Ovary (tissue), 9 donors: ENCODE results near the gene SSPN. TPM values are rescaled to one million over a fixed set of nuclear protein-coding genes. Genes with fewer than 3 reads are reported as not detected.

ENCODE experiments used
- DNase-seq, 5 donors: peaks; one replicate each; pipeline ENCODE4 v3.0.0-alpha.2; 2019 to 2020
- H3K27ac ChIP-seq, 2 donors: fragments of 200-600 bp; one replicate each; pipeline versions ENCODE4 v1.5.1 to v1.8.0; 2019 to 2022
- H3K27me3 ChIP-seq: fragments of 200-600 bp; one replicate; pipeline ENCODE4 v1.8.0; 2022
- H3K36me3 ChIP-seq: fragments of 200-600 bp; sonication (generic); one replicate; pipeline ENCODE4 v1.5.1; 2019
- H3K4me1 ChIP-seq: one replicate; pipeline ENCODE4 v1.8.1; 2013; ENCODE audit warnings: mild to moderate bottlenecking, moderate library complexity; ENCODE audit not compliant: insufficient read depth
- H3K4me3 ChIP-seq: fragments of 200-600 bp; sonication (generic); one replicate; pipeline ENCODE4 v1.5.1; 2017
- H3K9me3 ChIP-seq, 2 donors: fragments of 200-600 bp in 1 of 2; sonication (generic) in 1 of 2; one replicate each; pipeline versions ENCODE4 v1.5.1 to v1.8.1; 2013 to 2019; ENCODE audit warnings: mild to moderate bottlenecking in 1 of 2, moderate library complexity in 1 of 2
- EP300 ChIP-seq: sonication (generic); formaldehyde crosslinking; IDR thresholded peaks from one replicate; pipeline ENCODE4 v1.6.1; 2017; ENCODE audit warnings: antibody characterized with exemption
- POLR2A ChIP-seq: fragments of 450-650 bp; IDR thresholded peaks from one replicate; pipeline ENCODE4 v1.6.1; 2017; ENCODE audit warnings: antibody characterized with exemption, mild to moderate bottlenecking, moderate library complexity
- WGBS, 3 donors: extraction: QIAGEN DNeasy Blood & Tissue Kit in 1 of 3; methylation state at CpG; one replicate each; pipeline versions ENCODE4 v1.1.5 to v1.1.7; 2013 to 2017; 5-methylcytosine and 5-hydroxymethylcytosine counted together
- intact Hi-C, 4 donors: fragments of 100-400 bp; cut with DNase I; formaldehyde crosslinking; loops; one replicate each; pipeline versions ENCODE4 v1.11.0 to v1.15.1; 2022 to 2023
- polyA plus RNA-seq, 2 donors: library from polyadenylated mRNA; stranded (reverse); fragments of 200-250 nt in 1 of 2; fragments of 350-450 nt in 1 of 2; fragmentation: Illumina TruSeq in 1 of 2; extraction: RNeasy Lipid Tissue Mini Kit (QIAGEN cat#74804) in 1 of 2; gene quantifications; one replicate each; pipeline ENCODE4 v1.2.3, GENCODE V29; 2013 to 2014
- total RNA-seq, 7 donors: library from RNA; depleted of rRNA in 2 of 7; stranded (reverse); fragments of >200 nt in 2 of 7; fragmentation: NEBNext Ultra II Directional in 3 of 7; extraction: Animal tissue kit (Norgen Biotek cat#: 25700) in 3 of 7; gene quantifications; one replicate each; pipeline versions ENCODE4 v1.1.0 to v1.2.4, GENCODE V29; 2016 to 2023
- TF ChIP-seq, protein P1 (sequence below), 3 donors: fragments of 450-650 bp in 2 of 3; fragments of 200-600 bp in 1 of 3; IDR thresholded peaks; one replicate each; pipeline versions ENCODE4 v1.5.1 to v1.8.0; 2016 to 2022; ENCODE audit warnings: antibody characterized with exemption in 3 of 3, mild to moderate bottlenecking in 1 of 3
- donor health status: DM: no; HTN: no; CAD: no; lungs with moderate emphysema.
- donor health status: DM: no; HTN: no; CAD: no.
- donor health status: Bipolar disorder and iron deficiency.
- donor health status: DM: yes; HTN: yes; CAD: no.
- donor health status: DM: no; HTN: no; CAD: no.
- donor health status: DM: yes; HTN: yes; CAD: no.

SSPN gene
- total and polyA plus RNA-seq, 9 donors, result 17.0 to 68.0 (median 38.2) TPM

DNA sequence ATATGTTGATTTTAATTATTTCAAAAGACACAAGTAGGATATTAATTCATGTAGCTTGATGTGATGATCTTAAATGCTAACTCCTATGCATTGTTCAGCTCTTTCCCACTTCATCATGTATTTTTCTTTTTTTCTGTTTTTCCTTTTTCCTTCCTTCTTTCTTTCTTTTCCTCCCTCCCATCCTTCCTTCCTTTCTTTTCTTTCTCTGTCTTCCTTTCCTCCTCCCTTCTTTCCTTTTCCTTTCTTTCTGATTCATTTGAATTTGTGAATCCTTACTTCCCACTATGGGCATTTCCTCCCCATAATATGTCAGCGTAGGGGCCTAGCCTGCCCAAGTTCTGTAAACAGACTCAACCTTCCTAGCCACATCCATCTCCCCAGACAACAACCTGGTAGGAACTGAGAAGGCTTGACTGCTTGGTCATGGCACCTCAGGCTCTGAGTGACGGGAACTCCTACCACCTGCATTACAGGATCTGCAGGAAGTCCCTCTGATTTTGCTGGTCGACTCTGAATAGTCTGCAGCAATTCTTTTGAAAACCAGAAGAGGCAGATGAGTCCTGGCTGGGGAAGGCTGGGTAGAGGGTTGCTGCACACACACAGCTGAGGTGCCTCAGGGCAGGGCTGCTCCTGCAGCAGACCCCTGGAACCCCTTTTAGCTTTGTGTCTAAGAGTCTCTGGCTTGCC lies 37.2 kb upstream of the SSPN start:
- H3K4me3 ChIP-seq, result no peak overlapping the region
- TF ChIP-seq, protein P1, sequence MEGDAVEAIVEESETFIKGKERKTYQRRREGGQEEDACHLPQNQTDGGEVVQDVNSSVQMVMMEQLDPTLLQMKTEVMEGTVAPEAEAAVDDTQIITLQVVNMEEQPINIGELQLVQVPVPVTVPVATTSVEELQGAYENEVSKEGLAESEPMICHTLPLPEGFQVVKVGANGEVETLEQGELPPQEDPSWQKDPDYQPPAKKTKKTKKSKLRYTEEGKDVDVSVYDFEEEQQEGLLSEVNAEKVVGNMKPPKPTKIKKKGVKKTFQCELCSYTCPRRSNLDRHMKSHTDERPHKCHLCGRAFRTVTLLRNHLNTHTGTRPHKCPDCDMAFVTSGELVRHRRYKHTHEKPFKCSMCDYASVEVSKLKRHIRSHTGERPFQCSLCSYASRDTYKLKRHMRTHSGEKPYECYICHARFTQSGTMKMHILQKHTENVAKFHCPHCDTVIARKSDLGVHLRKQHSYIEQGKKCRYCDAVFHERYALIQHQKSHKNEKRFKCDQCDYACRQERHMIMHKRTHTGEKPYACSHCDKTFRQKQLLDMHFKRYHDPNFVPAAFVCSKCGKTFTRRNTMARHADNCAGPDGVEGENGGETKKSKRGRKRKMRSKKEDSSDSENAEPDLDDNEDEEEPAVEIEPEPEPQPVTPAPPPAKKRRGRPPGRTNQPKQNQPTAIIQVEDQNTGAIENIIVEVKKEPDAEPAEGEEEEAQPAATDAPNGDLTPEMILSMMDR (IDR thresholded peaks at IDR 0.05), result no peak
- no peak for TF ChIP-seq POLR2A
- TF ChIP-seq EP300, result no peak
- no peaks in the 10 kb centered on the region for H3K9me3 ChIP-seq
- no peaks in the 10 kb centered on the region for H3K27me3 ChIP-seq
- no peak overlapping the region for H3K27ac ChIP-seq
- WGBS, 3 donors, result 73 to 78% (median 75%) methylated on average over 3 of the region's 3 CpGs
- DNase-seq, result no peak
- peaks cover 7% of the 10 kb centered on the region for H3K4me1 ChIP-seq
- intact Hi-C loops, result no loop called here
- H3K36me3 ChIP-seq, result no peaks in the 10 kb centered on the region

DNA sequence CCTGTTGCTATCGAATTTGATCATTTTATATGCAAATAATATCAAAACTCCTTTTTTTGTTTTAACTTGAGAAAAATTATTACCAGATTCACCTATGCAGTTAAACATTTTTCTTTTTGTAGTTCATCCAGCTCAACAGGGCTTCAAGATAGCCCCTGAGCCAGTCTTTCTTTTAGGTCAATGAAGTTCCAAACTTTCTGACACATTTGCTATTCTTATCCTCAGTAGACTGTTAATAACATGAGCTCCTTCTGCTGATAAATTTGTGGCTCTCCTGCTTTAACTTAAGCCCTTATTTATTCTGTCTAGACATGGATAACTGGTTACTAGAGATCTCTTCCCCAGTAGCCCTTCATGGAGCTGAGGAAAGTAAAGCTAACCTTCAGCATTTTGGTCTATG lies 33.2 kb upstream of the SSPN start:
- no peak overlapping the region for H3K27ac ChIP-seq
- no peaks in the 10 kb centered on the region for H3K9me3 ChIP-seq
- no peaks in the 10 kb centered on the region for H3K4me1 ChIP-seq
- H3K4me3 ChIP-seq, result no peak overlapping the region
- intact Hi-C loops, result no loop called here
- DNase-seq, result no peak
- no peak for TF ChIP-seq EP300
- TF ChIP-seq, protein P1 (IDR thresholded peaks at IDR 0.05), result no peak
- no peak for TF ChIP-seq POLR2A
- H3K27me3 ChIP-seq, result no peaks in the 10 kb centered on the region
- H3K36me3 ChIP-seq, result no peaks in the 10 kb centered on the region
- 89 to 96% (median 91%) methylated on average over 1 of the region's 1 CpG for WGBS, 3 donors

DNA sequence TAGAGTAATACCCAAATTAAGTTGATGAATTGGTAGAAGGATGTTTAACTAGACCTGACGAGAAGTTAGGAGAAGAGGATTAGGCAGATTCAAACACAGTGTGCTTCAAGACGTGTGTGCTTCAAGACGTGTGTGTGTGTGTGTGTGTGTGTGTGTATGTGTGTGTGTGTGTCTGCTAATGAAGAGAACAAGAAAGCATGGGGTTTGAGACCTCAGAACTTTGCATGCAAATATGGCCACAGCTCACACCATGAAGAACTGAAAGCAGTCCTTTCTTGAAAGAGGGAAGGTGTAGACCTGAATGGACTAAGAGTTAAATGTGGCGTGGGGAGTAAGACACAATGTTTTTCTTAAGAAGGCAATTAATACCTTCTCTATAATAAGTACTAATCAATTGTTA lies 32.5 kb upstream of the SSPN start:
- intact Hi-C loops, result no loop called here
- Histone ChIP-seq H3K9me3 (no peaks in the 10 kb centered on the region), H3K27ac (no peak overlapping the region), H3K4me3 (no peak overlapping the region), H3K4me1 (no peaks in the 10 kb centered on the region), H3K27me3 (no peaks in the 10 kb centered on the region), H3K36me3 (no peaks in the 10 kb centered on the region)
- no peak for TF ChIP-seq POLR2A
- TF ChIP-seq EP300, result no peak
- TF ChIP-seq, protein P1 (IDR thresholded peaks at IDR 0.05), result no peak
- WGBS, 3 donors, result 78 to 89% (median 82%) methylated on average over 4 of the region's 4 CpGs
- DNase-seq, result no peak

DNA sequence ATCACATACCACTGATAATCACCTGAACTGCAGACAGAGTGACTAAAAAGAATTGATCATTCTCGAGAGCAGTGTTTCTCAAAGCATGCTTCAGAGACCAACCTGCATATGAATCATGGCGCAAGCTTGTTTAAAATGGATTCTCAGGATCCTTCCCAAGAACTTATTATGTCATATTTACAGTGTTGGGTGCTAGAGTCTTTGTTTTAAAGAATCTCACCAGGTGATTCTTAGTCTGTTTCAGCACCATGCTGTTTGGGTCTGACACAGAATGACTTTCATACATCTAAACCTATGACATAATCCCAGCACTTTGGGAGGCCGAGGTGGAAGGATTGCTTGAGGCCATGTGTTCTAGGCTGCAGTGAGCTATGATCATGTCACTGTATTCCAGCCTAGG lies 31.3 kb upstream of the SSPN start:
- Histone ChIP-seq H3K4me3 (no peak overlapping the region), H3K4me1 (no peaks in the 10 kb centered on the region), H3K9me3 (no peaks in the 10 kb centered on the region), H3K27ac (no peak overlapping the region), H3K27me3 (no peaks in the 10 kb centered on the region), H3K36me3 (no peaks in the 10 kb centered on the region)
- WGBS, 3 donors, result 72 to 87% (median 86%) methylated on average over 3 of the region's 3 CpGs
- DNase-seq, result no peak
- intact Hi-C loops, result no loop called here
- TF ChIP-seq, protein P1 (IDR thresholded peaks at IDR 0.05), result no peak
- no peak for TF ChIP-seq EP300
